Ectodermal cell (in vitro differentiated cells): ENCODE data around the gene STARD9.

ENCODE experiments used
- H3K27ac ChIP-seq: 2 replicates; pipeline ENCODE4 v1.7.0; 2013; ENCODE audit warnings: mild to moderate bottlenecking, low read depth, low read length; ENCODE audit not compliant: insufficient read depth, poor library complexity, severe bottlenecking
- H3K27me3 ChIP-seq: 2 replicates; pipeline ENCODE4 v1.7.0; 2013; ENCODE audit warnings: mild to moderate bottlenecking, low read length; ENCODE audit not compliant: insufficient read depth, control insufficient read depth, poor library complexity, severe bottlenecking
- H3K36me3 ChIP-seq: one replicate; pipeline ENCODE4 v1.7.0; 2013; ENCODE audit warnings: low read length; ENCODE audit not compliant: control insufficient read depth, insufficient read depth
- H3K4me1 ChIP-seq: one replicate; pipeline ENCODE4 v1.7.0; 2013; ENCODE audit warnings: low read length; ENCODE audit not compliant: control insufficient read depth, insufficient read depth
- H3K4me3 ChIP-seq: 2 replicates; pipeline ENCODE4 v1.7.0; 2013; ENCODE audit warnings: low read depth, low read length, control low read depth; ENCODE audit not compliant: insufficient read depth
- H3K9me3 ChIP-seq: 2 replicates; pipeline ENCODE4 v1.7.0; 2013; ENCODE audit warnings: mild to moderate bottlenecking, low read length, moderate library complexity; ENCODE audit not compliant: control insufficient read depth
- WGBS, 2 experiments: methylation state at CpG; one replicate each; pipeline ENCODE4 v1.1.7; 2013; ENCODE audit warnings: missing lambda C conversion rate in 2 of 2; 5-methylcytosine and 5-hydroxymethylcytosine counted together

STARD9 gene

DNA sequence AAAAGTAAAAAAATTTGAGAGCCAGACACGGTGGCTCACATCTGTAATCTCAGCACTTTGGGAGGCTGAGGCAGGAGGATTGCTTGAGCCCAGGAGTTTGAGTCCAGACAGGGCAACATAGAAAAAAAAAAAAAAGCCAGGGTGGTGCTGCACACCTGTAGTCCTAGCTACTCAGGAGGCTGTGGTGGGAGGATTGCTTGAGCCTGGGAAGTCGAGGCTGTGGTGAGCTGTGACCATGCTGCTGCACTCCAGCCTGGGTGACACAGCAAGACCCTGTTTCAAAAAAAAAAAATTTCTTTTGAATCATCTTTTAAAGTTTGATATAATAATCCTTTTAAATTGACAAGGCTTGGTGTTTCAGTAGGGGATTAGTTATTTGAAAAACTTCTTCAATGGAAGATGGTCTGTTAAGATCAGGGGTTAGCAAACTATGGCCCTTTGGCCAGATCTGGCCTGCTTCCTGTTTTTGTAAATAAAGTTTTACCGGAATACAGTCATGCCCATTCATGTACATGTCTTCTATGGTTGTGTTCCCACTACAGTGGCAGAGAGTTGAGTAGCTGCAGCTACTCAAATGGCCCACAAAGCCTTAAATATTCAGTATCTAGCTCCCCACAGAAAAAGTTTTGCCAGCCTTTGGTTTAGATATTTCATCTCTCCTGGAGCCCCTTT lies 132.6 kb downstream of the STARD9 start:
- no peaks in the 10 kb centered on the region for H3K9me3 ChIP-seq
- H3K27ac ChIP-seq = no peak overlapping the region
- 90 to 95% methylated on average over 3 of the region's 3 CpGs for WGBS, 2 experiments
- no peaks in the 10 kb centered on the region for H3K4me1 ChIP-seq
- H3K4me3 ChIP-seq = no peak overlapping the region
- H3K27me3 ChIP-seq = no peaks in the 10 kb centered on the region
- H3K36me3 ChIP-seq = no peaks in the 10 kb centered on the region

DNA sequence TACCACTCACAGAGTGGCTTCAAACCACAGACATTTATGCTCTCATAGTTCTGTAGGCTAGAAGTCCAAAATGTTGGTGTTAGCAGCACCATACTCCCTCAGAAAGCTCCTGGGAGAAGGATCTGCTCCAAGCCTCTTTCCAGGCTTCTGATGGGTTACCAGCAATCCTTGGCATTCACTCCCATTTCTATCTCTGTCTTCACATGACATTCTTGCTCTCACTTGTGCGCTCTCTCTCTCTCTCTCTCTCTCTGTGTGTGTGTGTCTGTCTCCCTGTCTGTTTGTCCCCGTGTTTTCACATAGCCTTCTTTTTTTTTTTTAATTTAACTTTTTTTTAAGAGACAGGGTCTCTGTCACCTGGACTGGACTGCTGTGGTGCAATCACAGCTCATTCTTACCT lies 135.3 kb downstream of the STARD9 start:
- H3K4me1 ChIP-seq = no peaks in the 10 kb centered on the region
- H3K27me3 ChIP-seq = no peaks in the 10 kb centered on the region
- H3K4me3 ChIP-seq = no peak overlapping the region
- H3K27ac ChIP-seq = no peak overlapping the region
- WGBS, 2 experiments = 98% methylated on average over 2 of the region's 2 CpGs
- no peaks in the 10 kb centered on the region for H3K9me3 ChIP-seq
- no peaks in the 10 kb centered on the region for H3K36me3 ChIP-seq

DNA sequence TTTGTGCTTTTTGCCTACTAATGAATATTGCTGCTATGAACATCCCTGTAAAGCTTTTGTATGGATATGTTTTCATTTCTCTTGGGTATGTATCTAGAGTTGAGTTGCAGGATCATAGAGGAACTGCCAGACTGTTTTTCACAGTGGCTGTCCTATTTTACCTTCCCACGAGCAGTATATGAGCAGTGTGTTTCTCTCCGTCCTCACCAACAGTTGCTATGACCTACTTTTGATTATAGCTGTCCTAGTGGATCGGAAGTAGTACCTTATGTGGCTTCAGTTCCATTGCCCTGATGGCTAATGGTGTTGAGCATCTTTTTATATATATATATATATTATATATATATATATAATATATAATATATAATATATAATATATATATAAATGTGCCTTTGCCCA lies 136.3 kb downstream of the STARD9 start:
- no peaks in the 10 kb centered on the region for H3K9me3 ChIP-seq
- 97 to 100% methylated on average over 2 to 3 of the region's 3 CpGs for WGBS, 2 experiments
- H3K4me3 ChIP-seq = no peak overlapping the region
- no peak overlapping the region for H3K27ac ChIP-seq
- H3K27me3 ChIP-seq = no peaks in the 10 kb centered on the region
- H3K36me3 ChIP-seq = no peaks in the 10 kb centered on the region
- no peaks in the 10 kb centered on the region for H3K4me1 ChIP-seq

- 95 to 98% methylated on average over 4 of the region's 4 CpGs for WGBS, 2 experiments
- H3K4me3 ChIP-seq = no peak overlapping the region
- H3K36me3 ChIP-seq = no peaks in the 10 kb centered on the region
- no peaks in the 10 kb centered on the region for H3K27me3 ChIP-seq
- no peak overlapping the region for H3K27ac ChIP-seq
- no peaks in the 10 kb centered on the region for H3K9me3 ChIP-seq
- no peaks in the 10 kb centered on the region for H3K4me1 ChIP-seq
Measured at GRCh38 chr15:42712584-42712983, 137.2 kb downstream of the STARD9 start.

GRCh38 chr15:42716125-42716524 lies 140.7 kb downstream of the STARD9 start:
- H3K27me3 ChIP-seq = no peaks in the 10 kb centered on the region
- no peaks in the 10 kb centered on the region for H3K9me3 ChIP-seq
- H3K4me1 ChIP-seq = no peaks in the 10 kb centered on the region
- WGBS, 2 experiments = 92 to 95% methylated on average over 5 of the region's 5 CpGs
- H3K36me3 ChIP-seq = no peaks in the 10 kb centered on the region
- no peak overlapping the region for H3K4me3 ChIP-seq
- no peak overlapping the region for H3K27ac ChIP-seq

DNA sequence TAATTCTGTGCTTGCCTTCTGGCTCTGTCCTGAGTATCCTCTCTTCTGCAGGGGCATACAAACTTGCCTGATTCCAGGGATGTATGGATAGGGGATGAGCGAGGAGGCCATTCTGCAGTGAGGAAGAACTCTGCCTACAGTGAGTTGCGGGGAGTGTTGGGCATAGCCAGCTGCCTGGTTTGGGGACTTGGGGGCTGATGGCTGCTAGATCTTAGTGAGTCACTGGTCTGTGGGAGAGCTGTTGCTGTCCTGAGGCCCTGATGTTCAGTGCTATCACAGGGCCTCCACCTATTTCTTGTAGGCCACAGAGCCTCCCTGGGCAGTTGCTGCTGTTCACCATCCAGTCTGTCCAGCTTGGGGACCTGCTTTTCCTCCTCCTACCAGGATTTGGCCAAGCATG lies 141.2 kb downstream of the STARD9 start:
- no peak overlapping the region for H3K27ac ChIP-seq
- no peaks in the 10 kb centered on the region for H3K4me1 ChIP-seq
- no peaks in the 10 kb centered on the region for H3K9me3 ChIP-seq
- no peaks in the 10 kb centered on the region for H3K27me3 ChIP-seq
- no peaks in the 10 kb centered on the region for H3K36me3 ChIP-seq
- WGBS, 2 experiments = 96 to 100% methylated on average over 2 of the region's 2 CpGs
- H3K4me3 ChIP-seq = no peak overlapping the region

GRCh38 chr15:42719043-42719442 lies 143.6 kb downstream of the STARD9 start:
- Histone ChIP-seq H3K9me3 (no peaks in the 10 kb centered on the region), H3K27ac (no peak overlapping the region), H3K4me3 (no peak overlapping the region), H3K36me3 (peaks cover 6% of the 10 kb centered on the region), H3K27me3 (no peaks in the 10 kb centered on the region), H3K4me1 (no peaks in the 10 kb centered on the region)
- WGBS, 2 experiments = 91 to 96% methylated on average over 6 of the region's 6 CpGs

- no peaks in the 10 kb centered on the region for H3K4me1 ChIP-seq
- no peaks in the 10 kb centered on the region for H3K27me3 ChIP-seq
- peaks cover 11% of the 10 kb centered on the region for H3K36me3 ChIP-seq
- no peaks in the 10 kb centered on the region for H3K9me3 ChIP-seq
- no peak overlapping the region for H3K27ac ChIP-seq
- H3K4me3 ChIP-seq = no peak overlapping the region
- 97% methylated on average over 2 to 3 of the region's 3 CpGs for WGBS, 2 experiments
Measured at GRCh38 chr15:42720071-42720470, 144.7 kb downstream of the STARD9 start.

DNA sequence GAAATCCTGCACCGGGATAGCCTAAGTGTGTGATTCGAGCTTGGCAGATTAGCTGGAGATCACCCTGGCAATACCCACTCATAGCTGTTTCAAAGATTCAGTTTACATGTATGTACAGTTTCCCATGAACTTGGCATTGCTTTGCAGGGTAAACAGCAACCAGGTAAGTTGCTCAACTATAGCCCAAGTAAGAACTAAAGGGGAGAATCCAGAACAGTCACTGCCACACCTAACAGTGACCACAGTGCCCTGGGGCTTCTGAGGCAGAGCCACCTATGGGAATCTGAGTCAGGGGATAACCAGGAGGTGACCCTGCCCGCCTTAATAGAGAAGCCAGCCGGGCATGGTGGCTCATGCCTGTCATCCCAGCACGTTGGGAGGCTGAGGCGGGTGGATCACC lies 145.6 kb downstream of the STARD9 start:
- Histone ChIP-seq H3K4me3 (no peak overlapping the region), H3K36me3 (peaks cover 17% of the 10 kb centered on the region), H3K4me1 (no peaks in the 10 kb centered on the region), H3K9me3 (no peaks in the 10 kb centered on the region), H3K27ac (no peak overlapping the region), H3K27me3 (no peaks in the 10 kb centered on the region)
- WGBS, 2 experiments = 82 to 86% methylated on average over 6 of the region's 6 CpGs

DNA sequence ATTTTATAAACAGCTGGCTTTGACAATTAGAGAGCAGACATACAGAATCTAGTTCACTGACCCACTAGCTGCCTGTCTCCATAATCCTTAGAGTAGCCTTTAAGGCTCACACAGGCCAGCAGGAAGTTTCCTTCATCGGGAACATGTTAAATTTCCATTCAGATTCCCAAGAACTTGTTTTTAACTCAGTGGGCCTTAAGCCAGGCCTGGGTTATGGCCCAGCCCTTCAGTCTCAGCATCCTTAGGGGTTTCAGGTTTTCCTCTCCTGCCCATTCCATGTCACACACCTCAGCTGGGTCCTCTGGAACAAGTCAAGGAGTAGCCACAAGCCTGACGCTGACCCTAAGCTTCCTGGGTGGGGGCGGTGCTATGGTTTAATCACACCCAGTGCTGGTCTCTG lies 146.5 kb downstream of the STARD9 start:
- Histone ChIP-seq H3K27me3 (no peaks in the 10 kb centered on the region), H3K27ac (no peak overlapping the region), H3K4me3 (no peak overlapping the region), H3K4me1 (no peaks in the 10 kb centered on the region), H3K36me3 (peaks cover 17% of the 10 kb centered on the region), H3K9me3 (no peaks in the 10 kb centered on the region)
- 62 to 63% methylated on average over 3 of the region's 3 CpGs for WGBS, 2 experiments

DNA sequence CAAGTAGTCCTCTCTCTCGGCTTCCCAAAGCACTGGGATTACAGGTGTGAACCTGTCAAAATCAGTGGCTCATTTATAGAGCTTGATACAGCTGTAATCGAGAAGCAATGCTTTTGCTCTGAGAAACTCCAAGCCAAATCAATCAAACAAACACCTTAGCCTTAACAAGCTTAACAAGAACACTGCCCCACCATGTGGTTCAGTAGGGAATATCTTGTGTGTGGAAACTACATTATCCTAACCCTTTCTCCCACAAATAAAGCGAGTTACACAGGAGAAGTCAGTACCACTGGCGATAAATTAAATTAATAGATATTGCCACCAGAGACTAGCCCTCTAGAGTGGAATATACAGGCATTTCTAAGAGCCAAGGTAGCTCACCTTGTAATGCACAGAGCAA lies 147.7 kb downstream of the STARD9 start:
- Histone ChIP-seq H3K27ac (no peak overlapping the region), H3K9me3 (no peaks in the 10 kb centered on the region), H3K4me1 (peaks cover 5% of the 10 kb centered on the region), H3K36me3 (peaks cover 25% of the 10 kb centered on the region), H3K4me3 (no peak overlapping the region), H3K27me3 (no peaks in the 10 kb centered on the region)
- 83 to 87% methylated on average over 4 of the region's 4 CpGs for WGBS, 2 experiments
